Lung microvascular endothelial cell (primary cell): ENCODE results near the gene FCHSD1. TPM values are rescaled to one million over a fixed set of nuclear protein-coding genes. Genes with fewer than 3 reads are reported as not detected.

Experiments used
- total RNA-seq: library from RNA; depleted of rRNA; stranded (reverse); fragments of >200 nt; gene quantifications from 2 replicates; pipeline ENCODE4 v1.2.1, GENCODE V29; 2014

The FCHSD1 gene
- total RNA-seq, 1 donor from 2014 or later = 9.3 TPM

Other genes starting within 250 kb of the FCHSD1 start
- gene PCDHGA9, start 248.6 kb downstream of the FCHSD1 start, total RNA-seq = 0.87 and 2.2 TPM in 2 replicates
- 1.3 and 2.4 TPM in 2 replicates for gene PCDHGB6, start 243.4 kb downstream of the FCHSD1 start, total RNA-seq
- 2.6 and 5.0 TPM in 2 replicates for gene PCDHGA10, start 238.4 kb downstream of the FCHSD1 start, total RNA-seq
- 4.1 and 6.2 TPM in 2 replicates for gene PCDHGB7, start 233.7 kb downstream of the FCHSD1 start, total RNA-seq
- gene PCDHGA11, start 230.4 kb downstream of the FCHSD1 start, total RNA-seq = 4.1 and 4.4 TPM in 2 replicates
- gene PCDHGA12, start 220.9 kb downstream of the FCHSD1 start, total RNA-seq = 1.8 and 2.8 TPM in 2 replicates
- 10.2 and 10.9 TPM in 2 replicates for gene PCDHGC3, start 175.5 kb downstream of the FCHSD1 start, total RNA-seq
- gene PCDHGC4, start 166.4 kb downstream of the FCHSD1 start, total RNA-seq = 0.65 and 0.79 TPM in 2 replicates
- under 0.01 and 0.40 TPM in 2 replicates for gene PCDHGC5, start 162.3 kb downstream of the FCHSD1 start, total RNA-seq
- 28.8 and 29.6 TPM in 2 replicates for gene DIAPH1, start 32.4 kb downstream of the FCHSD1 start, total RNA-seq
- gene HDAC3, start 14.6 kb downstream of the FCHSD1 start, total RNA-seq = 45.0 and 48.2 TPM in 2 replicates
- gene RELL2, start 14.4 kb downstream of the FCHSD1 start, total RNA-seq = 5.6 and 6.1 TPM in 2 replicates
- 22.4 and 30.8 TPM in 2 replicates for gene ARAP3, start 30.8 kb upstream of the FCHSD1 start, total RNA-seq
- 6.2 and 43.8 TPM in 2 replicates for gene PCDH1, start 227.0 kb upstream of the FCHSD1 start, total RNA-seq